Skin of body (tissue), 3 donors: ENCODE measurements around the gene MBD6. TPM values are rescaled to one million over a fixed set of nuclear protein-coding genes. Genes with fewer than 3 reads are reported as not detected.

Experiments used
- DNase-seq: peaks from one replicate; lab custom pipeline; 2025; lab: John Stamatoyannopoulos, UW
- small RNA-seq: library from RNA; depleted of rRNA; stranded (forward); fragments of <200 nt; gene quantifications from one replicate; pipeline ENCODE3, GENCODE V24; 2014; ENCODE audit warnings: low replicate concordance
- total RNA-seq: library from RNA; depleted of rRNA; stranded (reverse); fragments of >200 nt; gene quantifications from one replicate; pipeline ENCODE4 v1.2.3, GENCODE V29; 2014

Gene MBD6
- total RNA-seq, 1 donor from 2014 or later = 13.0 TPM

DNA sequence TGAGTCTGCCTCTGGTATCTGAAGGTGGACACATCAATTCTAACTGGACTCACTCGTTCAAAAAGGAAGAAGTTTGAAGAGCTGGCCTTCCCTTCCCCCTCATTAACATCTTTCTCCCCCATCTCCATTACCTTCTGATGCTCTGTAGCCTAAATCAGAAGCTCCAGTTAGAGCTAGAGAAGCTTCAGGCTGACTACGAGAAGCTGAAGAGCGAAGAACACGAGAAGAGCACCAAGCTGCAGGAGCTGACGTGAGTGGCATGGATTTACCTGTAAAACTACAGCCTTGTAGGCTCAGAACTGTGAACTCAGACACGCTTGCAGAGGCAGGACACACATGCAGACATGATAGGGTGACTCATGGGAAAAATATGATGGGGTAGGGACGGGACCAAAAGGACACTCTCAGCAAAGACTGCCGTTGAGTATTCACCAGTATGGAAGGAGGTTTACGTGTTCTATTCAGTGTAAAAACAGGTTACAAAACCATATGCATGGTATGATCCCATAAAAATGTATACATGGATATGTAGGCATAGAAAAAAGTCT lies 54.1 kb downstream of the MBD6 start:
- no peak for DNase-seq

DNA sequence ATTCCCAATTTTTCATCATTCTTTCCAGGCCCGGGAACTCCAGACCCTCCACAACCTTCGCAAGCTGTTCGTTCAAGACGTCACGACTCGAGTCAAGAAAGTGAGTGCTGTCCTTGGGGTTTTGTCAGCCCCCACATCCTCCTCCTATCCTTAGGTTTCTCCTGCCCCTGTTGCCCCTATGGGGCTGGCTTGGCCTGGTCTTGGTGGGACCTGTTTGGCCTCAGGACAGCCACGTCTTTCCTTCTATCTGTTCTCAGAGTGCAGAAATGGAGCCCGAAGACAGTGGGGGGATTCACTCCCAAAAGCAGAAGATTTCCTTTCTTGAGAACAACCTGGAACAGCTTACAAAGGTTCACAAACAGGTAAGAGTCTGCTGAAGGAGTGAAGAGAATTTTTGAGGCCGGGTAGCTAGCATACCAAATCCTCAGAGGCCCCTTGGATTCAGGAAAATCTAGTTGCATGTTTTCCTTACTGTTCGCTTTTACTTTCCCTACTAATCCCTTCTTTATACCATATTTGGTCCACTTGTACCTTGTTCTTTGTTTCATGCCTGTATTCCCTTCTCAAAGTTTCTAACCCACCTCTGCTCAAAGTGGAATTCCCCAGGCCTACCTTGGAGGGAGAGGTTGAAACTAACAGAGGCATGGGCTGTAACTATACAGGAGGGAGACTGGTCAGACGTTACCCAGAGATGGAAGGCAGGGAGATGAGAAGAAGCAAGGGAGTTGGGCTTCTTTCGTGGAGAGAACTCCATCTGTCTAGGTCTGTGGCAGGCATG lies 55.5 kb downstream of the MBD6 start:
- DNase-seq = no peak

DNA sequence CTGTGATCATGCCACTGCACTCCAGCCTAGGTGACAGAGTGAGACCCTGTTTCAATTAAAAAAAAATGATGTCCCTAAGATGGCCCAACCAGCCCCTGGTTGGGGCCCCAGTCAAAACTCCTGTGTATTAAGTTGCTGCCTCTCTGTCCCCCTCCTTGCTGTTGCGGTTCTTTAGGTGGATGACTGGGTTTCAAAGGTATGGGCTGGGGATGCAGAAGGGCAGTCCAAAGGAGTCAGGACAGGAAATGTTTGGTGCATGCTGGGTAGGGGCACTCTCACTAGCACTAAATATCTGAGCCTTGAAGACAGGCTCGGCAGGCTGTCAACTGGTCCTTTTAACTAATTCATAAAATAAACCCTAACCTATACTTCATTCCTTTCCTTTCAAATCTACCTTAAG lies 56.4 kb downstream of the MBD6 start:
- DNase-seq = no peak

Small RNAs within 50 kb of the gene (small RNA-seq; reads per million reads assigned to genes)
- gene MIR616 = not detected

Other genes with a start within 250 kb of the MBD6 start
- 32.9 TPM for gene R3HDM2, start 91.8 kb upstream of the MBD6 start, total RNA-seq
- gene INHBC, start 88.0 kb upstream of the MBD6 start, total RNA-seq = not detected
- gene INHBE, start 67.5 kb upstream of the MBD6 start, total RNA-seq = 0.10 TPM
- 7.2 TPM for gene GLI1, start 63.0 kb upstream of the MBD6 start, total RNA-seq
- 5.0 TPM for gene ARHGAP9, start 43.0 kb upstream of the MBD6 start, total RNA-seq
- 51.8 TPM for gene MARS1, start 34.8 kb upstream of the MBD6 start, total RNA-seq
- gene DDIT3, start 2.3 kb upstream of the MBD6 start, total RNA-seq = 38.4 TPM
- 62.0 TPM for gene DCTN2, start 24.4 kb downstream of the MBD6 start, total RNA-seq
- 0.39 TPM for gene KIF5A, start 27.2 kb downstream of the MBD6 start, total RNA-seq
- gene PIP4K2C, start 68.4 kb downstream of the MBD6 start, total RNA-seq = 11.0 TPM
- 16.6 TPM for gene DTX3, start 82.0 kb downstream of the MBD6 start, total RNA-seq
- gene ARHGEF25, start 88.6 kb downstream of the MBD6 start, total RNA-seq = 32.5 TPM
- 1.7 TPM for gene B4GALNT1, start 110.4 kb downstream of the MBD6 start, total RNA-seq
- 135 TPM for gene OS9, start 171.3 kb downstream of the MBD6 start, total RNA-seq
- gene AGAP2, start 215.9 kb downstream of the MBD6 start, total RNA-seq = 1.1 TPM
- gene TSPAN31, start 222.2 kb downstream of the MBD6 start, total RNA-seq = 44.0 TPM
- 69.6 TPM for gene CDK4, start 229.5 kb downstream of the MBD6 start, total RNA-seq
- gene MARCHF9, start 232.3 kb downstream of the MBD6 start, total RNA-seq = 5.9 TPM
- gene CYP27B1, start 244.3 kb downstream of the MBD6 start, total RNA-seq = 0.79 TPM
- gene METTL1, start 249.3 kb downstream of the MBD6 start, total RNA-seq = 9.0 TPM
- 8.9 TPM for gene EEF1AKMT3, start 249.8 kb downstream of the MBD6 start, total RNA-seq